Measurements from ENCODE around the gene RASGRF1. TPM values are rescaled to one million over a fixed set of nuclear protein-coding genes. Genes with fewer than 3 reads are reported as not detected.
A peak's percentile ranks its signal among the peaks of the same experiment; 100 is the strongest.

Gene RASGRF1
- total RNA-seq, 1 donor from 2014 or later, result 0.17 TPM

- H3K4me3 Mint-ChIP-seq (ENCODE audit: low read depth), result no peak overlapping the region
- H3K27me3 Mint-ChIP-seq, result peaks cover 10% of the 10 kb centered on the region
- no peak for TF ChIP-seq CTCF (IDR thresholded peaks at IDR 0.05; ENCODE audit: unreplicated experiment)
- peaks cover 33% of the 10 kb centered on the region for H3K4me1 Mint-ChIP-seq (ENCODE audit: low read depth)
- peaks cover 4% of the 10 kb centered on the region for H3K9me3 Mint-ChIP-seq (ENCODE audit: low read depth)
- no peak for DNase-seq (ENCODE audit: low spot score, unreplicated experiment)
- H3K36me3 Mint-ChIP-seq (ENCODE audit: insufficient read depth), result no peaks in the 10 kb centered on the region
- H3K27ac Mint-ChIP-seq, result no peak overlapping the region
These were observed 140.2 kb downstream of the RASGRF1 start for GRCh38 chr15:78950343-78950742.

- H3K27ac Mint-ChIP-seq, result peak overlapping the region; percentile 41
- peaks cover 37% of the 10 kb centered on the region for H3K4me1 Mint-ChIP-seq (ENCODE audit: low read depth)
These were observed 141.1 kb downstream of the RASGRF1 start for GRCh38 chr15:78949461-78949860.

DNA sequence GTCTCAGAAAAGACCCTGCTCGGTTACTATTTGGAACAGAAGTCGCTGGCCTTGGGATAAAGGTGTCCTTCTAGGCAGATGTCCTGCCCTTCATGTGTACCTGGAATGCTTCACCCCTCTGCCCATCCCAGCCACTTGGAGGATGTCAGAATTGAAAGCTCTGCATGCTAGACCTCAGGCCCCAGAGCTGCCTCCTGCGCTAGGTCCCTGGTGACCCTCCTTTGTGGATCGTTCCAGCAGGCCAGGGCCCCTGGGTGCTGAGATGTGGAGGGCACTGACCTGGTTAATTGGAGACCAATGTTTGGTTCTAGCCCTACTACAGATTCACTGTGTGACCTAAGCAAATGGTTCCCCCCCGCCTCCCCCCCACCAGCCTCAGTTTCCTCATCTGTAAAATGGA is 143.1 kb downstream of the RASGRF1 start:
- Mint-ChIP-seq H3K4me3 (ENCODE audit: low read depth) (no peak overlapping the region), H3K36me3 (ENCODE audit: insufficient read depth) (no peaks in the 10 kb centered on the region), H3K9me3 (ENCODE audit: low read depth) (peaks cover 4% of the 10 kb centered on the region), H3K27me3 (peaks cover 14% of the 10 kb centered on the region), H3K27ac (no peak overlapping the region), H3K4me1 (ENCODE audit: low read depth) (peaks cover 38% of the 10 kb centered on the region)
- no peak for DNase-seq (ENCODE audit: low spot score, unreplicated experiment)
- TF ChIP-seq CTCF (IDR thresholded peaks at IDR 0.05; ENCODE audit: unreplicated experiment), result no peak

More at GRCh38 chr15:78949461-78949860, 141.1 kb downstream of the RASGRF1 start:
- H3K4me3 Mint-ChIP-seq (ENCODE audit: low read depth), result no peak overlapping the region
- peaks cover 4% of the 10 kb centered on the region for H3K9me3 Mint-ChIP-seq (ENCODE audit: low read depth)
- no peaks in the 10 kb centered on the region for H3K36me3 Mint-ChIP-seq (ENCODE audit: insufficient read depth)
- no peak for TF ChIP-seq CTCF (IDR thresholded peaks at IDR 0.05; ENCODE audit: unreplicated experiment)
- no peak for DNase-seq (ENCODE audit: low spot score, unreplicated experiment)
- peaks cover 10% of the 10 kb centered on the region for H3K27me3 Mint-ChIP-seq

DNA sequence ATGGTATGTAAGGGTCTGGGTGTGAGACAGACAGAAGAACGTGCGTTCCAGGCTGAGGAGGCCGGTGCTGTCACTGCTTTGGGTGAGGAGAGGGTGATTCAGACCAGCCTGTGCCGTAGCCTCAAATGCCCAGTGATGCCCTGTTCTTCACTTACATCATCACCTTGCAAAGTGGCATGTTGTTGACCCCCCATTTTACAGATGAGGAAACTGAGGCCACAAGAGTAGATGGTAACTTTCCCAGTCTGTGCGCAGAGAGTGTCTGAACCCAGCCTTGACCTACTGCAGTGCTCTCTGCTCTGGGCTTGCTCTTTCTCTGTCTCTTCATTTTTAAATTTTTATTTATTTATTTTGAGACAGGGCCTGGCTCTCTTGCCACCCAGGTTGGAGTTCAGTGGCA is 144.1 kb downstream of the RASGRF1 start:
- Mint-ChIP-seq H3K4me1 (ENCODE audit: low read depth) (peaks cover 29% of the 10 kb centered on the region), H3K36me3 (ENCODE audit: insufficient read depth) (no peaks in the 10 kb centered on the region), H3K9me3 (ENCODE audit: low read depth) (peaks cover 4% of the 10 kb centered on the region), H3K27me3 (peaks cover 14% of the 10 kb centered on the region), H3K27ac (no peak overlapping the region), H3K4me3 (ENCODE audit: low read depth) (no peak overlapping the region)
- no peak for TF ChIP-seq CTCF (IDR thresholded peaks at IDR 0.05; ENCODE audit: unreplicated experiment)
- DNase-seq (ENCODE audit: low spot score, unreplicated experiment), result no peak

GRCh38 chr15:78944669-78945407 is 145.7 kb downstream of the RASGRF1 start, which contains the start of gene CTSH:
Gene CTSH, minus strand, starts transcription at chr15:78945046. Its CDS starts 65 bp downstream, at chr15:78944981.
- peaks cover 17% of the 10 kb centered on the region for H3K4me1 Mint-ChIP-seq (ENCODE audit: low read depth)
- H3K9me3 Mint-ChIP-seq (ENCODE audit: low read depth), result peaks cover 2% of the 10 kb centered on the region
- peak; percentile 79 for DNase-seq (ENCODE audit: low spot score, unreplicated experiment)
- TF ChIP-seq CTCF (IDR thresholded peaks at IDR 0.05; ENCODE audit: unreplicated experiment), result no peak
- peaks cover 14% of the 10 kb centered on the region for H3K27me3 Mint-ChIP-seq
- peak within 1 kb of the TSS; percentile 80 for H3K27ac Mint-ChIP-seq
- H3K36me3 Mint-ChIP-seq (ENCODE audit: insufficient read depth), result no peaks in the 10 kb centered on the region
- peak within 1 kb of the TSS; percentile 73 for H3K4me3 Mint-ChIP-seq (ENCODE audit: low read depth)

Measured in progenitor cell of endocrine pancreas (in vitro differentiated cells).